ENCODE results near the gene CEP41.

- TF ChIP-seq CTCF (IDR thresholded peaks at IDR 0.05 in 2 of 3, conservative IDR thresholded peaks at IDR 0.05 in 1 of 3; ENCODE audit: control insufficient read depth in 2 of 3, extremely low read depth in 1 of 3, insufficient read depth in 1 of 3, low read depth in 3 of 3, low read length in 3 of 3) (no peak), BCL11A (IDR thresholded peaks at IDR 0.05; ENCODE audit: low read depth, low read length) (no peak), SMAD5 (IDR thresholded peaks at IDR 0.05; ENCODE audit: low read depth) (no peak), HDAC2 (IDR thresholded peaks at IDR 0.05) (no peak), ZNF384 (IDR thresholded peaks at IDR 0.05; ENCODE audit: borderline replicate concordance, low read depth, low read length) (no peak), IRF3 (IDR thresholded peaks at IDR 0.05) (no peak), ETV6 (conservative IDR thresholded peaks at IDR 0.05 in 1 of 2, IDR thresholded peaks at IDR 0.05 in 1 of 2; ENCODE audit: borderline replicate concordance in 1 of 2, low read depth in 1 of 2) (no peak), ASH2L (IDR thresholded peaks at IDR 0.05; ENCODE audit: borderline replicate concordance, low read depth) (no peak), SRF (IDR thresholded peaks at IDR 0.05; ENCODE audit: low read depth in 2 of 2, low read length in 2 of 2) (no peak), ZBTB11 (CRISPR knock-in tag; IDR thresholded peaks at IDR 0.05) (no peak), ELK1 (IDR thresholded peaks at IDR 0.05; ENCODE audit: low read depth, low read length) (no peak), NFYA (IDR thresholded peaks at IDR 0.05; ENCODE audit: borderline replicate concordance, low read depth, low read length) (no peak)
Measured at GRCh38 chr7:130418306-130418705, 22.5 kb downstream of the CEP41 start.

All from GM12878 (cell line).